Measurements from ENCODE around the gene MORC4. TPM values are rescaled to one million over a fixed set of nuclear protein-coding genes. Genes with fewer than 3 reads are reported as not detected.

MORC4 gene
- total RNA-seq, 2 experiments from 2014 or later = 7.7 to 9.4 TPM

DNA sequence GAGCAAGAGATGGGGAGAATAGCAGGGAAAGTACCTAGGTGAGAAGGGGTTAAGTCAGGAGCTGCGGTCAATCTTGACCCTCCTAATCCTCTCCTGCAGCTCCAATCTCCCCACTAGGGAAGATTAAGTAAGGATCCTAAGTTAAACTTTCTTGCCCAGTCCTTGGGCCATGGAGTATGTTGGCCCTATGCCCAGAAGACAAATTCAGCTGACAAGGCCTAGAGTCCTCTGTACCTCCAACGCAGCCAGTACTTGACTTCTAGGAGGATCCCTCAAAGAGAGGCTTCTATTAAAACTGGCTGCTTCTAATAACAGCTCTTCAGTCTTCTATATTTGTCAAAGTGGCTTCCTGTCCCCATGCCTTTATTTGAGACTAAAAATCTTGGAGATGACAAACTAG, 78.4 kb downstream of the MORC4 start:
- no peak overlapping the region for H3K4me3 Mint-ChIP-seq
- ChIA-PET POLR2A (no interaction called here), CTCF (interaction anchor here (1.2 kb wide), 1 partner anchor 23 kb away, joined by 3 read pairs; no protein-coding TSS in a partner anchor)
- DNase-seq = no peak
- H3K36me3 Mint-ChIP-seq (ENCODE audit: low read depth) = no peaks in the 10 kb centered on the region
- no peaks in the 10 kb centered on the region for H3K9me3 Mint-ChIP-seq
- no peaks in the 10 kb centered on the region for H3K27me3 Mint-ChIP-seq
- H3K27ac Mint-ChIP-seq = no peak overlapping the region
- peaks cover 10% of the 10 kb centered on the region for H3K4me1 Mint-ChIP-seq

DNA sequence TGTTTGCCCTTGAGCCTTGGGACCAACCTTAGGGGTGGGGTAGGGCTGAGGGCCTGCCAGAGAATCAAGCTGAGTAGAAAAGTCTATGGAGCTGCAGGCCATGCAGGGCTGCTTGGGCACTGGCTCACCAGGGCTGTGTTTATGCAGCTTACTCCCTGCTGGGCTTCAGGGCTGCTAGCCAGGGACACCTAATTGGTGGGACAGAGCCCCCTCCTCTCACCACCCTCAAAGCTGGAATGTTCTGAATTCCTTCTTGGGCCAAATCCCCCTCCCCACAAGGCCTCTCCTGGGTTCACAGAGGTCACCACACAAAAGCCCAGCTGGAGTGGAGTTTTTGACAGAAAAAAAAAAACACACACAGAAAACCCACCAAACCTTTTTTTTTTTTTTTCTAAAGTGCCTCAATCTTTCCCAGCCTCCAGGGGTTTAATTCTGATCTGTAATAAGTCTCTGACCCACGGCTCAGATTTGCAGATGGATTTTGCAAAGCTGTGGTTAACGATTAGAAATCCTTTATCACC, 80.0 kb downstream of the MORC4 start, which contains the start of gene CLDN2:
CLDN2 (plus strand) TSS at position 471 of the 521 bp plus-strand sequence. CDS start 7,827 bp downstream, outside the sequence.
- Mint-ChIP-seq H3K27ac (no peak within 1 kb of the TSS), H3K36me3 (ENCODE audit: low read depth) (no peaks in the 10 kb centered on the region), H3K9me3 (no peaks in the 10 kb centered on the region), H3K4me1 (peaks cover 10% of the 10 kb centered on the region), H3K27me3 (peaks cover 4% of the 10 kb centered on the region), H3K4me3 (no peak within 1 kb of the TSS)
- ChIA-PET POLR2A (no interaction called here), CTCF (interaction anchor here (0.9 kb wide), 1 partner anchor 26 kb away, joined by 4 read pairs; no protein-coding TSS in a partner anchor)
- no peak for DNase-seq

DNA sequence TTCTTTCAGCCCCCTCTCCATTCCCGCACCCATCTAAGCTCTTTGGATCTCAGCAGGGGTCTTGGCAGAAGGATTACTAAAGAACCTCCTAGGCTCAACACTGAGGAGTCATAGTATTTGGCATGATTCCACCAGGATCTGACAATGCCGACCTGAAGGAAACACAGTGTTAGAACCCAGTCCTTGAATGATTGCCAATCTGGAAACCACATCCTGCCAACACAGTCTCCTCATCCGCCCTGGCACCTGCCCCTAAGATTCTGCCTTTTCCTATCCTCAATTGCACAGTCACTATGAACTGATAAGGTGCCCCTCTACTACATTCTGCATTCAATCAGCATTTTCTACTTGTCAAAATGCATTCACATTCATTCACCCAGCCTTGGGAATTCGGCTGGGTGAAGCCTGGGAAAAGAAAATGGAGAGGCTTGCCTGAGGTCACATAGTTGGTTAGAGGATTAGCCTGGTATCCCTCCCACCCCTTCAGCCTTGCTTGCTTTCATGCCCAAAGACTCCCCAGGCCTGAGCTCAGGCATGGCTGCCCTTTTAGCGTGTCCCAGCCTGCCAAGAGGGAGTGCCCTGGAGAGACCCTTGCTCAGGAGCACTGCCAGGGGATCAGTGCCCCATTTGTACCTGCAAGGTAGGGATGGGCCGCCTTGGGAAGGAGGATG, 82.0 kb downstream of the MORC4 start:
- Mint-ChIP-seq H3K36me3 (ENCODE audit: low read depth) (no peaks in the 10 kb centered on the region), H3K4me1 (peaks cover 10% of the 10 kb centered on the region), H3K4me3 (no peak overlapping the region), H3K27ac (no peak overlapping the region), H3K27me3 (peaks cover 6% of the 10 kb centered on the region), H3K9me3 (no peaks in the 10 kb centered on the region)
- DNase-seq = peak; percentile 6
- POLR2A ChIA-PET = no interaction called here
- CTCF ChIA-PET = no interaction called here

DNA sequence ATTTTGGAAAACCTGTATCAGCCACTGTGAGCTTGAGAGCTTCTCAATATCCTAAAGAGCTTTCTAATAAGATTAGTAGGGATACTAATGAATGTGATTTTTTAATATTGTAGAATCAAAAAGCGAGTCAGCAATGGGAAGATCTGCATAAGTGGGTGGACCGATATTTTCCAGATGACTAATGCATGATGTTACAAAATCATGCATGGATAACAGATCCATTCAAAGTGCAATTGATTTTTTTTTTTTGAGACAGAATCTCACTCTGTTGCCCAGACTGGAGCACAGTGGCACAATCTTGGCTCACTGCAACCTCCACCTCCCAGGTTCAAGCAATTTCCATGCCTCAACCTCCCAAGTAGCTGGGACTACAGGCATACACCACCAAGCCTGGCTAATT, 87.1 kb downstream of the MORC4 start:
- ChIA-PET CTCF (no interaction called here), POLR2A (no interaction called here)
- Mint-ChIP-seq H3K27me3 (peaks cover 6% of the 10 kb centered on the region), H3K9me3 (no peaks in the 10 kb centered on the region), H3K27ac (no peak overlapping the region), H3K36me3 (ENCODE audit: low read depth) (no peaks in the 10 kb centered on the region), H3K4me1 (peaks cover 6% of the 10 kb centered on the region), H3K4me3 (no peak overlapping the region)
- DNase-seq = no peak

DNA sequence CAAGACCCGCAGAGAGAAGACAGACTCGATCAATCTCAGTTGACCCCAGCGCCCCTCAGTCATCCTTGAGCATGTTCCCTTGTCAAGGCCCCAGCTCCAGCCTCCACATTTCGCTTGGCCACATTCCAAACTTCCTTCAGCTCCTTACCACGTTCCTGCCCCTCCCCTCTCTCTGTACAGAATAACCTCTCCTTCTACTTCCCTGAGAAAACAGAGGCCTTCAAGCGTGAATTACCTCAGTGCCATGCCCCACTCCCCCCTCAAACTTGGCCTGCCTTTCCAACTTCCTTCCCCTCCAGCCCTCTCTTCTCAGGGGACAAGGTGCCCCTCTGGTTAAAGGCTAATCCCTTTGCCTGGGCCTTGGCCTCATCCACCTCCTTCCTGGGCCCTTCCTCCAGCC, 93.7 kb downstream of the MORC4 start:
- CTCF ChIA-PET = interaction anchor here (1.2 kb wide), 1 partner anchor 962 kb away, joined by 3 read pairs; no protein-coding TSS in a partner anchor
- no peaks in the 10 kb centered on the region for H3K27me3 Mint-ChIP-seq
- no peaks in the 10 kb centered on the region for H3K4me1 Mint-ChIP-seq
- no peaks in the 10 kb centered on the region for H3K9me3 Mint-ChIP-seq
- no peak overlapping the region for H3K4me3 Mint-ChIP-seq
- POLR2A ChIA-PET = no interaction called here
- H3K36me3 Mint-ChIP-seq (ENCODE audit: low read depth) = no peaks in the 10 kb centered on the region
- DNase-seq = no peak
- no peak overlapping the region for H3K27ac Mint-ChIP-seq

DNA sequence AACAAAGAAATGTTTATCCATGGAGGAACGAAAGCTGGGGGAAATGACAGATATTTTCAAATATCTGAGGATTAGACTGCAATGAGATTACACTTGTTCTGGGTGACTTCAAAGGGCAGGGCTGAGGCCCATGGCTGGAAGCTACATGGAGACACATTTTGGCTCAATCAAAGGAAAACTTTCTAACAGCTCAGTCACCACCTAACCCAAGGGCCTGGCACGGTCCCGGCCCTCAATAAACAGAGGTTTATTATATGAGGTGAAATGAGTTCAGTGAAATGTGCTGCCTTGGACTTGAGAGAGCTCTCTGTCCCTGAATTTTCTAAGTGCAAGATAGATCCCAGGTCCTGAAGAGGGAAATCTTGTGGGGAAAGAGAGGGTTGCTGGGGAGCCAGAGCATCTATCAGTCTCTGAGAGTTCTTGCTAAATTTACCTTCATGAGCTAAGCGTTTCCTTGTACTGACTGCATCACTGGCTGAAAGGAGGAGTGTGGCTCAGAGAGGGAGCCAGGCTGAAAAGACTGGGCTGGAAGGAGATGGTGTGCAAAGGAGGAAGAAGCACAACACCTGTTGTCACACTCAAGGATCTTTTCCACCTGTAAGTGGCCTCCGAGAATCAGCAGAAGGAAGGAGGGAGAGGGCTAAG, 94.8 kb downstream of the MORC4 start:
- ChIA-PET CTCF (interaction anchor here (1.5 kb wide), 1 partner anchor 11 kb away, joined by 5 read pairs; no protein-coding TSS in a partner anchor), POLR2A (no interaction called here)
- no peaks in the 10 kb centered on the region for H3K36me3 Mint-ChIP-seq (ENCODE audit: low read depth)

DNA sequence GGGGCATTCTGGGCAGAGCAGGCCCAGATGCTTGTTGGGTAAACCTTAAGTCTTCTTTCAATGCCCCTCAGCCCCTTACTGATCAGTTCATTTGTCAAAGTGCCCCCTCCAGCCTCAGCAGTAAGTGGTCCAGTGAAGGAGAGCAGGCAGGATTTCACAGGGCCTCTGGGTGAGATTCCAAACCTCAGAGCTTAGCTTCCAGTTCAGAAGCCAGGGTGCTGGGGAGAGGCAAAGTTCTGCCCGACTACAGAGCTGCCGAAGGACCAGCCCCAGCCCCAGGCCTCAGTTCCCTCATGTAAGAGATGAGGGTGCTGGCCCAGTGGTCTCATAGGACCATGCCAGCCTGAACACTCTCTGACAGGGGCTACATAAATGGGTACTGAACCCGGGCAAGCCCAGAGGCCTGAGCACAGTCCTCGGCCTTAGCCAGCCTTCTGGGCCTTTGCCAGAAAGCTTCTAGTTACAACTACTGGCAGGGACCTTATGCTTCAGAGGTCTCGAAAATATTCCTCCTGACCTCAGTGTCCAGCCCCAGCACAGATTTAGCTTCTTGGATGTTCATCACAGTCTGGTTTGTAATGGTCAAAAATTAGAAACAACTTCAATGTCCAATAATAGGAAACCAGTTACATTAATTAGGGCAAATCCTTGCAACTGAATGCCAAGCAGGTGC, 96.0 kb downstream of the MORC4 start:
- H3K27ac Mint-ChIP-seq = no peak overlapping the region
- H3K4me1 Mint-ChIP-seq = no peaks in the 10 kb centered on the region
- no peak overlapping the region for H3K4me3 Mint-ChIP-seq
- H3K36me3 Mint-ChIP-seq (ENCODE audit: low read depth) = no peaks in the 10 kb centered on the region
- CTCF ChIA-PET = no interaction called here
- H3K27me3 Mint-ChIP-seq = no peaks in the 10 kb centered on the region
- H3K9me3 Mint-ChIP-seq = no peaks in the 10 kb centered on the region
- POLR2A ChIA-PET = no interaction called here
- no peak for DNase-seq

More for the DNA sequence above, 94.8 kb downstream of the MORC4 start:
- Mint-ChIP-seq H3K27me3 (no peaks in the 10 kb centered on the region), H3K9me3 (no peaks in the 10 kb centered on the region), H3K27ac (no peak overlapping the region), H3K4me3 (no peak overlapping the region), H3K4me1 (no peaks in the 10 kb centered on the region)
- no peak for DNase-seq

DNA sequence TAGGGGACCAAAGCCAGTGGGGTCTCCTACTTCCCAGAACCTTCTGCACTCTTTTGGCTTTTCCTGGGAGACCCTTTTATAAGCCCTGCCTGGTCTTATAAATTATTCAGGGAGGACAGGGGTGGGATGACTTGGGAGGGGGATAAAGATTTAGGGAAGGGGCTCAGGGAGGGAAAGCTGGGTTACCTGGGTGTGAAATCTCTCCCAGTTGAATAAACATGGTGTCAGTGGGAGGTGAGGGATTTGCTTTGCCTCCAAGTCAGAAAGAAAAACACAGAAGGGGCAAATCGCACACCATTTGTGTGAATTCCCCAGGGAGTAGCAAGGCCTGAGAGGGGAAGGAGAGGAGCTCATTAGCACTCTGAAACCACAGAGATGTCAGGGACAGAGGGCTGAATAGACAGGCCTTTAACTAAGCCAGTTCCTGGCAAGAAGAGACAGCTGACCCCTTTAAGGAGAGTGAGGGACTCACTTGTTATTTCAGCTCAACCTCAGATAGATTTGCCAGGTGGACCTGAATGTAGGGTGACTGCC, 96.7 kb downstream of the MORC4 start, which contains the start of gene RIPPLY1:
RIPPLY1 (minus strand) TSS at position 51 of the 534 bp plus-strand sequence. CDS start 54 bp downstream, outside the sequence.
- H3K9me3 Mint-ChIP-seq = no peaks in the 10 kb centered on the region
- no peaks in the 10 kb centered on the region for H3K27me3 Mint-ChIP-seq
- no peak for DNase-seq
- CTCF ChIA-PET = interaction anchor here (0.9 kb wide), 1 partner anchor 9 kb away, joined by 3 read pairs; no protein-coding TSS in a partner anchor
- H3K36me3 Mint-ChIP-seq (ENCODE audit: low read depth) = no peaks in the 10 kb centered on the region
- POLR2A ChIA-PET = no interaction called here
- no peak within 1 kb of the TSS for H3K4me3 Mint-ChIP-seq
- H3K4me1 Mint-ChIP-seq = no peaks in the 10 kb centered on the region
- no peak within 1 kb of the TSS for H3K27ac Mint-ChIP-seq

DNA sequence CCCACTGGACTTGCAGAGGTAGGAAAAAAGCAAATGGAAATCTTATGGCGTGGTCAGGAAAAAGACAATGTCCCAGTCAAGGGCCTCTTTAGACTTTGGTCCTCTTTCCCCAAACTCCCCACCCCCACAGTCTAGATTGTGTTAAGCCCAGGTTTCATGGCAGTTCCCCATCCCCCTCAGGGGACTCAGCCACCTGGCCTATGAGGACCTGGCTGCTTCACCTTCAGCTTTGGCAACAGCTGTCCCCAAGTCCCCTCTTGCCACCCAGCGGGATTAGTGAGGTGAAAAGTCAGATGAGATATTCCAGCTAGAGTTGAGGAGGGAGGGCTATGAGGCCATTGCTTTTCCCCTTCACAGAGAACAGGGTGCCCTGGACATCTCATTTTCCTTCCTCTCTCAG, 97.3 kb downstream of the MORC4 start:
- H3K9me3 Mint-ChIP-seq = no peaks in the 10 kb centered on the region
- H3K27ac Mint-ChIP-seq = no peak overlapping the region
- no peaks in the 10 kb centered on the region for H3K4me1 Mint-ChIP-seq
- H3K36me3 Mint-ChIP-seq (ENCODE audit: low read depth) = no peaks in the 10 kb centered on the region
- ChIA-PET CTCF (interaction anchor here (0.9 kb wide), 1 partner anchor 8 kb away, joined by 3 read pairs; no protein-coding TSS in a partner anchor), POLR2A (no interaction called here)
- no peaks in the 10 kb centered on the region for H3K27me3 Mint-ChIP-seq
- DNase-seq = no peak
- H3K4me3 Mint-ChIP-seq = no peak overlapping the region

DNA sequence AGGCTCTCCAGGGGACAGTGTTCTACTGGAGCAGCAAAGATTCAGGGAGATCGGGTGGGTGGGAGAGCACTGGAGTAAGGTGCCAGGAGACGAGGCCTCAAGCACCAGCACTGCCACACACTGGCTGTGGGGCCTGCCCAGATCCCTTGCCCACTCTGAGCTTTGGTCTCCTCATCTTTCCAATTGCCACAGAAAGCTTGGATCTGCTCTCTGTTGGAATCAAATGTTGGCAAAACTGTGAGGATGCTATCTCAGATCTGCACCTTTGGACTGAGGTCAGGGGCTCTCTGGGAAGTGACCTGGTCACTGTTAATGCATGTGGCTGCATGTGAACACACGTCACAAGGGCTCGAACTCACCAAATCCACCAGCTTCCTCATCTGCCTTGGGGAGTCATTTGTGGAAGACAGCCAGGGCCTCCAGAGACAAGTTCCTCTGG, 98.2 kb downstream of the MORC4 start:
- Mint-ChIP-seq H3K4me1 (no peaks in the 10 kb centered on the region), H3K27ac (no peak overlapping the region), H3K27me3 (no peaks in the 10 kb centered on the region), H3K9me3 (no peaks in the 10 kb centered on the region), H3K4me3 (no peak overlapping the region), H3K36me3 (ENCODE audit: low read depth) (no peaks in the 10 kb centered on the region)
- no peak for DNase-seq
- CTCF ChIA-PET = interaction anchor here (1.5 kb wide), 1 partner anchor 9 kb away, joined by 5 read pairs; no protein-coding TSS in a partner anchor
- POLR2A ChIA-PET = no interaction called here

DNA sequence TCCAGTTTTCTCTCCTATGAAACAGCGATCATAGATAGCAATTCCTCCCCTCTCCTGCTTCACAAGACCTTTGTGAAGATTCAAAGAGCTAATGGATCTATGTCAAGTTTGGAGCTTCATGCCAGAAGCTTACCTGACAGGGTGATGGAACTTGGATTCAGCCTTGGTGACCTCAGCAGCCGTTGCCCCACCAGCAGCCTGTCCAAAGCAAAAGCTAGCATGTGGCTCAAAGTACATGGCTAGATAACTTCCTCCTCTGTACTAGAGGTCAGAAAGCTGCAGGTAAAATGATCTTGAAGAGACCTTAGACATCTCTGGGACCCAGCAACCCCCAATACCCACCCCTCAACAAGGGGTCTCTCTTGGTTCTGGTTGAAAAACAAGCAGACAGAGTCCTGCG, 98.7 kb downstream of the MORC4 start:
- H3K36me3 Mint-ChIP-seq (ENCODE audit: low read depth) = no peaks in the 10 kb centered on the region
- CTCF ChIA-PET = interaction anchor here (0.6 to 1.5 kb wide), 2 partner anchors 9 to 62 kb away, joined by 3 to 5 read pairs; no protein-coding TSS in a partner anchor

DNA sequence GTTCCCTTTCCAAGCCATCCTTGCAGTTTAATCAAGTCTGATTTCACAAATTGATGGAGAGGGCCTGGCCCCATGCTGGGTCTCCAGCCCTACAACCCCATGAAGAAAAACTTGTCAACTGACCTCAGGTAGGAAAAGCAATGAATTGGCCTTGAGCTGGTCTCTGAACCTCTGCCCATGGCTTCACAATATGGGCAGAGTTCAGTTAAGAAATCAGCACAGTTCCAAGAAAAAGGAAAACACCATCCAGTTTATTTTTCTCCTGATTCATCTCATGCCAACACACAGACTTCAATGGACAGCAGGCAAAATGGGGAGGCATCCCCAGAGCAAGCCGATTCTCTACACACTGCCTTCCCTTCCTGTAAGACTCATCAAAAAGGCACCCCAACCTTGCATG, 100.2 kb downstream of the MORC4 start:
- H3K4me1 Mint-ChIP-seq = no peaks in the 10 kb centered on the region
- H3K27ac Mint-ChIP-seq = no peak overlapping the region
- no peaks in the 10 kb centered on the region for H3K36me3 Mint-ChIP-seq (ENCODE audit: low read depth)
- H3K9me3 Mint-ChIP-seq = no peaks in the 10 kb centered on the region
- ChIA-PET POLR2A (no interaction called here), CTCF (no interaction called here)
- no peaks in the 10 kb centered on the region for H3K27me3 Mint-ChIP-seq
- no peak overlapping the region for H3K4me3 Mint-ChIP-seq
- DNase-seq = no peak

More for the DNA sequence above, 98.7 kb downstream of the MORC4 start:
- no peaks in the 10 kb centered on the region for H3K9me3 Mint-ChIP-seq
- no peak overlapping the region for H3K4me3 Mint-ChIP-seq
- H3K27me3 Mint-ChIP-seq = no peaks in the 10 kb centered on the region
- no peaks in the 10 kb centered on the region for H3K4me1 Mint-ChIP-seq
- POLR2A ChIA-PET = no interaction called here
- no peak overlapping the region for H3K27ac Mint-ChIP-seq
- no peak for DNase-seq

Data from activated CD4-positive, alpha-beta T cell treated with anti-CD3 and anti-CD28 coated beads, Interleukin-2, amount 10 ng/mL, durations not matched to agents 7 days and 5 days (primary cell).